GM12878 (cell line): ENCODE results near the gene DAPK2. TPM values are rescaled to one million over a fixed set of nuclear protein-coding genes. Genes with fewer than 3 reads are reported as not detected.
A peak's percentile ranks its signal among the peaks of the same experiment; 100 is the strongest.

Experiments used
- CBFB ChIP-seq: IDR thresholded peaks from 2 replicates; pipeline ENCODE4 v1.6.1; 2016; ENCODE audit warnings: antibody characterized with exemption, low read depth
- E2F4 ChIP-seq: IDR thresholded peaks from 2 replicates; pipeline ENCODE4 v1.6.1; 2012; ENCODE audit warnings: low read depth, low read length, improper control_type of control experiment
- ETV6 ChIP-seq, 2 experiments: fragments of 450-650 bp in 1 of 2; IDR thresholded peaks in 1 of 2; conservative IDR thresholded peaks in 1 of 2; 2 replicates each; pipeline ENCODE4 v1.6.1; 2014; ENCODE audit warnings: antibody characterized with exemption in 1 of 2, borderline replicate concordance in 1 of 2, low read depth in 1 of 2, mild to moderate bottlenecking in 1 of 2, moderate library complexity in 1 of 2
- GATAD2B ChIP-seq: fragments of 450-650 bp; conservative IDR thresholded peaks from 2 replicates; pipeline ENCODE4 v1.6.1; 2017; ENCODE audit warnings: low read depth, mild to moderate bottlenecking, moderate library complexity
- MAX ChIP-seq: IDR thresholded peaks from 2 replicates; pipeline ENCODE4 v1.6.1; 2012; ENCODE audit warnings: low read depth, low read length, improper control_type of control experiment
- MXI1 ChIP-seq: fragments of 150-350 bp; IDR thresholded peaks from 2 replicates; pipeline ENCODE4 v1.6.1; 2011; ENCODE audit warnings: low read depth, mild to moderate bottlenecking, inconsistent platforms, low read length, improper control_type of control experiment
- NR2C2 ChIP-seq: IDR thresholded peaks from 2 replicates; pipeline ENCODE4 v1.6.1; 2011; ENCODE audit warnings: borderline replicate concordance, low read depth; ENCODE audit not compliant: control insufficient read depth, insufficient read length
- PAX8 ChIP-seq: fragments of 450-650 bp; IDR thresholded peaks from 2 replicates; pipeline ENCODE4 v1.6.1; 2017; ENCODE audit warnings: mild to moderate bottlenecking, moderate library complexity
- POLR2AphosphoS2 ChIP-seq: IDR thresholded peaks from 2 replicates; pipeline ENCODE4 v1.6.1; 2011; ENCODE audit warnings: low read depth, mild to moderate bottlenecking, low read length, improper control_type of control experiment, moderate library complexity
- RBBP5 ChIP-seq: fragments of 200-600 bp; sonication (generic); conservative IDR thresholded peaks from 2 replicates; pipeline ENCODE4 v1.6.1; 2016
- RFX5 ChIP-seq: IDR thresholded peaks from 2 replicates; pipeline ENCODE4 v1.6.1; 2011; ENCODE audit warnings: low read depth, low read length, improper control_type of control experiment
- RUNX3 ChIP-seq: IDR thresholded peaks from 2 replicates; pipeline ENCODE4 v1.6.1; 2012; ENCODE audit warnings: low read length, inconsistent platforms
- SMARCA5 ChIP-seq: fragments of 450-650 bp; IDR thresholded peaks from 2 replicates; pipeline ENCODE4 v1.6.1; 2017; ENCODE audit warnings: mild to moderate bottlenecking
- USF1 ChIP-seq: IDR thresholded peaks from 2 replicates; pipeline ENCODE4 v1.6.1; 2011; ENCODE audit warnings: borderline replicate concordance, low read depth, mild to moderate bottlenecking, moderate library complexity, mixed read lengths, low read length; ENCODE audit not compliant: insufficient read depth; ENCODE audit errors: extremely low read length
- YY1 ChIP-seq: IDR thresholded peaks from 2 replicates; pipeline ENCODE4 v1.6.1; 2011; ENCODE audit warnings: low read depth, mild to moderate bottlenecking, low read length
- ZSCAN29 ChIP-seq: fragments of 450-650 bp; IDR thresholded peaks from 2 replicates; pipeline ENCODE4 v1.6.1; 2017; ENCODE audit warnings: mild to moderate bottlenecking, moderate library complexity
- polyA plus RNA-seq, 11 experiments: library from polyadenylated mRNA; depleted of rRNA in 4 of 11; unstranded in 6 of 11; stranded (reverse) in 5 of 11; fragments of >200 nt; fragmentation: Nextera tagmentation in 4 of 11; fragmentation: Illumina TruSeq in 1 of 11; extraction: Ambion mirVana in 4 of 11; extraction: Trizol in 1 of 11; gene quantifications; 1 replicate in 1 of 11; 2 replicates in 10 of 11; pipeline versions ENCODE4 v1.2.1 to v1.2.3, GENCODE V29; 2011 to 2016; ENCODE audit warnings: inconsistent platforms in 2 of 11, missing spikeins in 2 of 11, low read depth in 1 of 11
- total RNA-seq, 4 experiments: library from RNA; depleted of rRNA in 3 of 4; stranded (reverse); fragments of >200 nt in 3 of 4; fragmentation: Illumina TruSeq in 1 of 4; extraction: Trizol in 1 of 4; gene quantifications; 2 replicates each; pipeline versions ENCODE4 v1.2.1 to v1.2.3, GENCODE V29; 2013 to 2021
- TF ChIP-seq, protein P1 (sequence below): fragments of 450-650 bp; IDR thresholded peaks from 2 replicates; pipeline ENCODE4 v1.6.1; 2017; ENCODE audit warnings: mild to moderate bottlenecking, moderate library complexity
- TF ChIP-seq, protein P2 (sequence below): IDR thresholded peaks from 2 replicates; pipeline ENCODE4 v1.6.1; 2011; ENCODE audit warnings: mild to moderate bottlenecking, low read depth, low read length, moderate library complexity; ENCODE audit not compliant: insufficient replicate concordance

The DAPK2 gene
- total and polyA plus RNA-seq, 10 of the 15 experiments (the other 5 are each of a cell fraction or from before 2014, with no cell fraction given) = 0.69 to 8.4 (median 4.1) TPM

DNA sequence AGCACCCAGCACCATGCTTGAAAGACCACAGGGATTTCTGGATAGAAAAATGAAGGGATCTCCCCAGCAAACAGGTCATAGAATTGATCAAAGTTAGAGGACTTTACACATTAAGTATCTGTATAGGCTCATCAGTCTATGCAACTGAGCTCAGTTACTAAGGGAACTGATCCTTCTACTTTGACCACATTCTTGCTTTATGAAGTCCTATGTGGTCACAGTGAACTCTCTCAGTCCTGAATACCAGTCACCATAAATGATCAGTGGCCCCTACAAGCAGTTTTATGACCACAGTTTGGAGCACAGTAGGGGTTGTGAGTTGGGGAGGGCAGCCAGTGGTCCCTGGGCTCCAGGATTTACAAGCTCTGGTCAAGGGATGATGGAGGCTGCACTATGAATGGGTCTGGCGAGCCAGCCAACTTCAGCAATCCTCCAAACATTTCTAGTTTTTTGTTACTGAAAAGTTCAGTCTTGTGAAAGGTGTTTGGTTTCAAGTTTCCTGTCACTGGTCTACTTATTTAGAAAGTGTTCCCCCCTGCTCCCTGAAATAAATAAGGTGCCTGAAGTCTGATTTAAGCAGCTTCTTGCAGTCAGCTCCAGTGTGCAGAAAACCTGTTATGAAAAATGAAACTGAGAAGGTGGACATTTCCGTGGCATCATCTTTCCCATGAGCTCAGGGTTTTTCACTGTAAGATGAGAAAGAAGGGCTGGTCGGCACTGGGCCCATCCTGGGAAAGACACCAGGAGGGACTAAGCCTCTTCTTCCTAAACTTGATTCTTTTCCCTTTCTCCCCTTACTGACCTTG is 75.5 kb downstream of the DAPK2 start (continued):
- TF ChIP-seq GATAD2B (0 out of 2 replicates have a peak, but pooled peaks have one; percentile 15), MAX (no peak), RUNX3 (peak; percentile 99), MXI1 (no peak), USF1 (no peak), PAX8 (no peak), SMARCA5 (no peak; the same call in 1 of the 2 replicates), YY1 (no peak), ETV6 (conservative IDR thresholded peaks at IDR 0.05 in 1 of 2, IDR thresholded peaks at IDR 0.05 in 1 of 2; ENCODE audit: borderline replicate concordance in 1 of 2, low read depth in 1 of 2) (peak in 1 of 2 experiments; percentile 39; a peak in 2 of 4 replicates), CBFB (peak; percentile 79; the same call in 1 of the 2 replicates), NR2C2 (no peak), RBBP5 (peak; percentile 80; the same call in 1 of the 2 replicates), ZSCAN29 (peak; percentile 60; the same call in 1 of the 2 replicates), RFX5 (no peak), POLR2AphosphoS2 (no peak), E2F4 (no peak)
- TF ChIP-seq, protein P1, sequence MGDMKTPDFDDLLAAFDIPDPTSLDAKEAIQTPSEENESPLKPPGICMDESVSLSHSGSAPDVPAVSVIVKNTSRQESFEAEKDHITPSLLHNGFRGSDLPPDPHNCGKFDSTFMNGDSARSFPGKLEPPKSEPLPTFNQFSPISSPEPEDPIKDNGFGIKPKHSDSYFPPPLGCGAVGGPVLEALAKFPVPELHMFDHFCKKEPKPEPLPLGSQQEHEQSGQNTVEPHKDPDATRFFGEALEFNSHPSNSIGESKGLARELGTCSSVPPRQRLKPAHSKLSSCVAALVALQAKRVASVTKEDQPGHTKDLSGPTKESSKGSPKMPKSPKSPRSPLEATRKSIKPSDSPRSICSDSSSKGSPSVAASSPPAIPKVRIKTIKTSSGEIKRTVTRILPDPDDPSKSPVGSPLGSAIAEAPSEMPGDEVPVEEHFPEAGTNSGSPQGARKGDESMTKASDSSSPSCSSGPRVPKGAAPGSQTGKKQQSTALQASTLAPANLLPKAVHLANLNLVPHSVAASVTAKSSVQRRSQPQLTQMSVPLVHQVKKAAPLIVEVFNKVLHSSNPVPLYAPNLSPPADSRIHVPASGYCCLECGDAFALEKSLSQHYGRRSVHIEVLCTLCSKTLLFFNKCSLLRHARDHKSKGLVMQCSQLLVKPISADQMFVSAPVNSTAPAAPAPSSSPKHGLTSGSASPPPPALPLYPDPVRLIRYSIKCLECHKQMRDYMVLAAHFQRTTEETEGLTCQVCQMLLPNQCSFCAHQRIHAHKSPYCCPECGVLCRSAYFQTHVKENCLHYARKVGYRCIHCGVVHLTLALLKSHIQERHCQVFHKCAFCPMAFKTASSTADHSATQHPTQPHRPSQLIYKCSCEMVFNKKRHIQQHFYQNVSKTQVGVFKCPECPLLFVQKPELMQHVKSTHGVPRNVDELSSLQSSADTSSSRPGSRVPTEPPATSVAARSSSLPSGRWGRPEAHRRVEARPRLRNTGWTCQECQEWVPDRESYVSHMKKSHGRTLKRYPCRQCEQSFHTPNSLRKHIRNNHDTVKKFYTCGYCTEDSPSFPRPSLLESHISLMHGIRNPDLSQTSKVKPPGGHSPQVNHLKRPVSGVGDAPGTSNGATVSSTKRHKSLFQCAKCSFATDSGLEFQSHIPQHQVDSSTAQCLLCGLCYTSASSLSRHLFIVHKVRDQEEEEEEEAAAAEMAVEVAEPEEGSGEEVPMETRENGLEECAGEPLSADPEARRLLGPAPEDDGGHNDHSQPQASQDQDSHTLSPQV = no peak
- TF ChIP-seq, protein P2, sequence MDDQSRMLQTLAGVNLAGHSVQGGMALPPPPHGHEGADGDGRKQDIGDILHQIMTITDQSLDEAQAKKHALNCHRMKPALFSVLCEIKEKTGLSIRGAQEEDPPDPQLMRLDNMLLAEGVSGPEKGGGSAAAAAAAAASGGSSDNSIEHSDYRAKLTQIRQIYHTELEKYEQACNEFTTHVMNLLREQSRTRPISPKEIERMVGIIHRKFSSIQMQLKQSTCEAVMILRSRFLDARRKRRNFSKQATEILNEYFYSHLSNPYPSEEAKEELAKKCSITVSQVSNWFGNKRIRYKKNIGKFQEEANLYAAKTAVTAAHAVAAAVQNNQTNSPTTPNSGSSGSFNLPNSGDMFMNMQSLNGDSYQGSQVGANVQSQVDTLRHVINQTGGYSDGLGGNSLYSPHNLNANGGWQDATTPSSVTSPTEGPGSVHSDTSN = no peak
